ENCODE data around the gene FAM168A. TPM values are rescaled to one million over a fixed set of nuclear protein-coding genes. Genes with fewer than 3 reads are reported as not detected.

Gene FAM168A, protein sequence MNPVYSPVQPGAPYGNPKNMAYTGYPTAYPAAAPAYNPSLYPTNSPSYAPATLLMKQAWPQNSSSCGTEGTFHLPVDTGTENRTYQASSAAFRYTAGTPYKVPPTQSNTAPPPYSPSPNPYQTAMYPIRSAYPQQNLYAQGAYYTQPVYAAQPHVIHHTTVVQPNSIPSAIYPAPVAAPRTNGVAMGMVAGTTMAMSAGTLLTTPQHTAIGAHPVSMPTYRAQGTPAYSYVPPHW
- polyA plus RNA-seq = 1 to 10 TPM; 1.3 to 3.1 (median 1.3) TPM

DNA sequence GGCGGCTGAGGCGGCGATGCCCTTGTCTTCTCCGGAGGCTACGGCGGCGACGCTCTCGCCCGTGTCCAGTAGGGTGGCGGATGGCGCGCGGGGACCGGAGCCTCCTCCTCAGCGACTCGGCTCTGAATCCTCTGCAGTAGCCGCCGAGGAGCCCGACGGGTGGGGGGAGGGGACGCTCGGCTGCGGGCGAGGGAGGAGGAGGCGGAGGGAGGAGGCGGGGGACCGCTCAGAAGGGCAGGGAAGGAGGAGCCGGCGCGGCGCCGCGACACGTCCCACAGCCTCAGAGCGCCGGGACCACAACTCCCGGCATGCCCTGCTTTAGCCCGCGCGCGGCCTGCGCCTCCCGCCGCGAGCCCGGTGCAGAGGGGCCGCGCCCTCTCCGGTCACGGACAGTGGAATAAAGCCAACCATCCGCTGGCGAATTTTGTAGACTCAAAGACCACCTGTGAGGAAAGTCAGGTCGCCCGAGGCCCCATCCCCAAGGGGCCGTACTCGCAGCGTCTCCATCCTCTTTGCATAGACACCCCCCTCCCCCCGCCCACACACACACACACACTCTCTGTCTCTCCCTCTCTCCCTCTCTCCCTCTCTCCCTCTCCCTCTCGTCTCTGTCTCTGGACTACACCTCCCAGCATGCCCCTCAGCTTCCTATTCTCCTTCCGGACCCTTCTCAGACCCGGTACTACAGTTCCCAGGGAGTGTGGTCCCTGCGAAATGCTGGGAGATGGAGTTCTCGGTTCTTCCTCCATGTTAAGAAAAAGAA, at the start of gene FAM168A:
FAM168A (minus strand) TSS at position 157 of the 763 bp plus-strand sequence. CDS start 129,638 bp downstream, outside the sequence.
- H3K4me1 Mint-ChIP-seq = peaks cover 26 to 43% of the 10 kb centered on the region in 2 donors

DNA sequence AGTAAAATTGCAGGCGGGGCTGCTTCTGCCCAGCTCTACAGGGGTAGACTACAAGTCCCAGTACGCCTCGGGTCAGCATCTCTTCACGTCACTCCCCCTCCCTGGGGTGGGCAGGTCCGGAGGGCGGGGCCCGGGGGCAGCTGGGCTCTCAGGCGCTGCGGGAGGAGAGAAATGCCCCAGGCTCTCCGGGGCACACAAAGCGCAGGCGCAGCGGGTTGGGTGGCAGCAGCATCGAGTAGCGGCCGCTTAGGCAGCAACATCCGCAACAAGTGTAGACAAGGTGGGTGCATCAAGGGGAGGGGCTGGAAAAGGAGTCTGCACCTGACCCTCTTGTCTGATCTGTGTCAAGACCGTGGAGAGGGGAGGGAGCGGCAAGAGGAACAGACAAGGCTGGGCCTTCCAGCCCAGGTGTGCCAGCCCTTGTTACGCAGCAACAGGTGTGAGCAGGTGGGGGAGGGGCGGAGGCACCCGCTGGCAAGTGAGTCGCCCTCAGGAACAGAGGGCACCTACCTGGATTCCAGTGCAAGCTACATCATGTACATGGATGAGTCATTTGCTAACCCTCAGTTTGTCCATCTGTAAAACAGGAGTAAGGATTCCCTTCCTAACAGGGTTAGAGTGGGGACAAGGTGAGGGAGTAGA, 49.7 kb upstream of the FAM168A start:
- Mint-ChIP-seq H3K27ac (peak overlapping the region in 5 of 6 donors; percentile 57 to 93 (median 80)), H3K36me3 (no peaks in the 10 kb centered on the region), H3K4me1 (peaks cover 13 to 15% of the 10 kb centered on the region in 2 donors), H3K4me3 (peak overlapping the region; percentile 41 to 76 (median 67)), H3K9me3 (no peaks in the 10 kb centered on the region), H3K27me3 (ENCODE audit: low read depth in 3 of 3) (peaks cover 0 to 3% (median 0%) of the 10 kb centered on the region in 3 donors)
- DNase-seq = peak; percentile 80 to 89 (median 83)

More for the DNA sequence above, at the start of gene FAM168A:
- peaks cover 8 to 16% (median 12%) of the 10 kb centered on the region in 3 donors for H3K27me3 Mint-ChIP-seq (ENCODE audit: low read depth in 3 of 3)
- peak within 1 kb of the TSS; percentile 87 to 95 (median 92) for H3K27ac Mint-ChIP-seq
- peak; percentile 83 to 91 (median 89) for DNase-seq
- peak within 1 kb of the TSS; percentile 91 to 98 (median 96) for H3K4me3 Mint-ChIP-seq
- no peaks in the 10 kb centered on the region for H3K36me3 Mint-ChIP-seq
- no peaks in the 10 kb centered on the region for H3K9me3 Mint-ChIP-seq

DNA sequence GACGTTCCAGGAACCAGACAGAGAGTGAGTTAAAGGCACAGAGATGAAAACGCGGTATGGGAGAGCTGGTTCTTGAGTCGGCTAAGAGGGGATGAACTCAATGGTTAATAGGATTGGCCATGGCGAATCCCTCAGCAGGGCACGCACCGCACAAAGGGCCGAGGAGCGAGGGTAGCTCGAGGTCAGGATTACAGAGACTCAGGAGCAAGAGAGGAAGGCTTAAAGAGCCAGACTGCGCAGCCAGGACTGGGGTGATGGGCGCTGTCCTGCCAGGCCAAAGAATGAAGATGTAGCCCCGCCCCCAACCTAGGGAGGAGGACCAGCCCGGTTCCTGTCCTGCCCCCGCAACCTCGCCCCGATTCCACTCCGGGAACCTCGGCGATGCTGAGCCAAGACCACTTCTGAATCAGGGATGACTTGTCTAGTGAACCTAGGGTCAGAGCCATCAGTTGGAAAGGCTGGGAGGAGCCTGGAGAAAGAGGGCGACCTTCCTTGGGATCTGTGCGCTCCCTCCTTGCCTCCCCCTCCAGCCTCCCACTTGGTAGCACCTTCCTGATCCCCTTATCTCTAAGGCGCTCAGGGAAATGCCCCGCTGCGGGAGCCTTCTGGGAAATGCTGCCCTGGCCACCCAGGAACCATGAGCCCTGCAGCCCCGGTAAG, 48.2 kb upstream of the FAM168A start, which contains the start of gene PLEKHB1:
PLEKHB1 (plus strand) TSS at position 610 of the 660 bp plus-strand sequence; CDS start at position 638, 28 bp downstream.
- DNase-seq = no peak
- Mint-ChIP-seq H3K36me3 (no peaks in the 10 kb centered on the region), H3K9me3 (no peaks in the 10 kb centered on the region), H3K4me1 (peaks cover 13 to 15% of the 10 kb centered on the region in 2 donors), H3K27ac (peak within 1 kb of the TSS in 2 of 6 donors; percentile 34 to 60), H3K4me3 (peak within 1 kb of the TSS in 2 of 5 donors; percentile 32 to 67), H3K27me3 (ENCODE audit: low read depth in 3 of 3) (peaks cover 0 to 3% (median 0%) of the 10 kb centered on the region in 3 donors)

DNA sequence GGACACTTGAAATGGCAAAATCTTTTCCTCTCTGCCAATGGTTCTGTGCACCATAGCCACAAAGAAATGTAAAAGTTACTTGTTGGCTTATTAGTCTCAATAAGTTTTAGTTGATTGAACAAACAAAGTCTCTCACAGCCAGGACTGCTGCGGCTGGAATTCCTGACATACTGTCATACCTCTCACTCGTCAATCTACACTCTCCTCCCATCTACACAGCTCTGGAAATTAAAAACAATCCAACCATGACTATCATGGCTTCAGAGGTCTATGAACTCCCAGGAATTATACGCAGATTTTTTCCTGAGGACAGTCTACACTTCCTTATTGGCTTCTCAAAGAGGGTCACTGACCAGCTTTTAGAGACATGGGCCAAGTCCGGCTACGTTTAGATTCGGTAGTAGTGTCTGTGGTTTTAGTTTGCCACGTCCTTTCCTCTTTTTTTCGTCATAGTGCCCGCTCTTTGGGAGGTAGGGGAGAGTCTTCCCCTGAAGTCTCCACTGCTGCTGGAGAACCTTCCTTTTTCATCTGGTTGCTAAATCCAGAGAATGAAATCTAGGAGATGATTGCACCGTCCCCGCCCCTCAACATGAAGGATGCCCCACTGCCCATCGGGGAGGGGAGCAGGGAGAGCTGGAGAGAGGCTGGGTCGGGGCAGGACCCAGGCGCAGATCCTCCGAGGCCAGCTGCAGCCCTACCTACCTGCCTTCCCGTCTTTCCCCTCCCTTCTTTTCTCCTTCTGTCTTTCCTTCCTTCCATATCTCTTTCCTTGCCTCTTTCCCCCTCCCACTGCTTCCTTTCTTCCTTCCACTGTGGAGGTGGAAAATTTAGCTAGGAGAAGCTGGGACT, 47.4 kb upstream of the FAM168A start:
- no peaks in the 10 kb centered on the region for H3K36me3 Mint-ChIP-seq
- DNase-seq = no peak
- peaks cover 0 to 3% (median 3%) of the 10 kb centered on the region in 3 donors for H3K27me3 Mint-ChIP-seq (ENCODE audit: low read depth in 3 of 3)
- H3K4me1 Mint-ChIP-seq = peaks cover 13 to 15% of the 10 kb centered on the region in 2 donors
- H3K4me3 Mint-ChIP-seq = no peak overlapping the region
- H3K9me3 Mint-ChIP-seq = no peaks in the 10 kb centered on the region
- H3K27ac Mint-ChIP-seq = peak overlapping the region in 1 of 6 donors; percentile 40

DNA sequence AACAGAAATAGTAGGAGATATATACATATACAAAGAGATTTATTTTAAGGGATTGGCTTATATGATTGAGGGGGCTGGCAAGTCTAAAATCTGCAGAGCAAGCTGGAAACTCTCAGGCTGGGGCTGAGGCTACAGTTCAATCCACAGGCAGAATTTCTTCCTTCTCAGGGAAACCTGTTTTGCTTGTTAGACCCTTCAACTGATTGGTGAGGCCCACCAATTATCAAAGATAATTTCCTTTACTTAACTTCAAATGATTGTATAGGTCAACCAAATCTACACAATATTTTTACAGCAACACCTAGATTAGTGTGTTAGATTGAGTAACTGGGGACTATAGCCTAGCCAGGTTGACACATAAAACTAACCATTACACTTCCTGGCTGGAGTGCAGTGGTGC, 43.8 kb upstream of the FAM168A start:
- H3K4me3 Mint-ChIP-seq = no peak overlapping the region
- DNase-seq = no peak
- no peaks in the 10 kb centered on the region for H3K36me3 Mint-ChIP-seq
- H3K27ac Mint-ChIP-seq = no peak overlapping the region
- H3K4me1 Mint-ChIP-seq = peaks cover 0 to 1% of the 10 kb centered on the region in 2 donors
- no peaks in the 10 kb centered on the region for H3K9me3 Mint-ChIP-seq
- peaks cover 0 to 4% (median 3%) of the 10 kb centered on the region in 3 donors for H3K27me3 Mint-ChIP-seq (ENCODE audit: low read depth in 3 of 3)

DNA sequence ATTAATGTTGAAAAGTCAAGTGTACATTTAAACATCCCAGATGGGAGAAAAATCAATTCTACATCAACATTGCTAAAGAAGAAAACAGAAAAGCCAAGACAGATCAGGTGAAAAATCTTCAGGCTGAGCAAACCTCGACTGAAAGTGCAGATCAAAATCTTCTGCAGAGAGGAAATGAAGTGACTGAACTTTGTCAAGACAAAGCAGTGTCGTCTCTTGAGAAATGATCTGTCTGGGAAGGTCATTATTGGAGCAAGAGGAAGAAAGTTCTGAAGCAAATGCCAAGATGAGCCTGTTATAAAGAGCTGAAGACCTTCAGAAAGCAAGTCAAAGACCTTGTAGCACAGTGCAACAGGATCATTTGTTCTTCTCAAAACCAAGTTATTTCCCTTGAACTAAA, 42.7 kb upstream of the FAM168A start:
- Mint-ChIP-seq H3K27ac (no peak overlapping the region), H3K4me1 (no peaks in the 10 kb centered on the region), H3K27me3 (ENCODE audit: low read depth in 3 of 3) (peaks cover 0 to 4% (median 0%) of the 10 kb centered on the region in 3 donors), H3K36me3 (no peaks in the 10 kb centered on the region), H3K4me3 (no peak overlapping the region), H3K9me3 (no peaks in the 10 kb centered on the region)
- no peak for DNase-seq

DNA sequence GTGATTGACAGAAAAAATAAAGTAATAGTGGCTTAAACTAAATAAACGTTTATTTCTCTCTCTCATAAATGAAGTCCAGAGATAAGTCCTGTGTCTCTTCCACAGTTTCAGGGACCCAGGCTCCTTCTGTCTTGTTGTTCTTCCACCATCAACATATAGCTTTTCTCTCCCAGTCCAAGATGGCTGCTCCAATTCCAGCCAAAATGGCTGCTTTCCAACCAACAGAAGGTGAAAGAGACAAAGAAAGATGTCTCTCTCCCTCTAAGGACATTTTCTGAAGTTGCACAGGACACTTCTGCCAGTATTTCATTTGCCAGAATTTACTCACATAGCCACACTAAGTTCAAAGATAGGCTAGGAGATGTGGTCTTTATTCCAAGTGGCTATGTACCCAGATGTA, 39.1 kb upstream of the FAM168A start:
- H3K27me3 Mint-ChIP-seq (ENCODE audit: low read depth in 3 of 3) = peaks cover 0 to 4% (median 2%) of the 10 kb centered on the region in 3 donors
- no peak overlapping the region for H3K4me3 Mint-ChIP-seq
- peaks cover 2 to 5% of the 10 kb centered on the region in 2 donors for H3K4me1 Mint-ChIP-seq
- no peak overlapping the region for H3K27ac Mint-ChIP-seq
- DNase-seq = no peak
- H3K9me3 Mint-ChIP-seq = no peaks in the 10 kb centered on the region
- H3K36me3 Mint-ChIP-seq = no peaks in the 10 kb centered on the region

DNA sequence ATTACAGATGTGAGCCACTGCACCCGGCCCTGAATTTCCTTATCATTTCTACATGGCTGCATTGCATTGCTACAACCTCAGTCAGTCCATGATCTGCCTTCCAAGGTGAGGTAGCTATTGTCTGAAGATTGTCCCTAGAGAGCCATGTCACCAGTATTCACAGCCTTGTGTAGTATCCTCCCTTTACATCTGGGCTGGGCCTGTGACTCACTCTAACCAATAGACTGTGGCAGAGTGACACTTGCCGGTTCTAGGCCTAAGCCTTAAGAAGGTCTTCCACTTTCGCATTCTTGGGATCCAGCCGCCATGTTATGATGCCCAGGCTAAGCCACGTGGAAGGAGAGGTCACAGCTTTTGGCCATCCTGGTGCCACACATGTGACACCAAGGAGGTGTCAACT, 38.3 kb upstream of the FAM168A start:
- H3K4me1 Mint-ChIP-seq = peaks cover 2 to 5% of the 10 kb centered on the region in 2 donors
- no peak overlapping the region for H3K4me3 Mint-ChIP-seq
- no peaks in the 10 kb centered on the region for H3K9me3 Mint-ChIP-seq
- H3K36me3 Mint-ChIP-seq = no peaks in the 10 kb centered on the region
- peaks cover 0 to 4% (median 2%) of the 10 kb centered on the region in 3 donors for H3K27me3 Mint-ChIP-seq (ENCODE audit: low read depth in 3 of 3)
- H3K27ac Mint-ChIP-seq = no peak overlapping the region
- no peak for DNase-seq

DNA sequence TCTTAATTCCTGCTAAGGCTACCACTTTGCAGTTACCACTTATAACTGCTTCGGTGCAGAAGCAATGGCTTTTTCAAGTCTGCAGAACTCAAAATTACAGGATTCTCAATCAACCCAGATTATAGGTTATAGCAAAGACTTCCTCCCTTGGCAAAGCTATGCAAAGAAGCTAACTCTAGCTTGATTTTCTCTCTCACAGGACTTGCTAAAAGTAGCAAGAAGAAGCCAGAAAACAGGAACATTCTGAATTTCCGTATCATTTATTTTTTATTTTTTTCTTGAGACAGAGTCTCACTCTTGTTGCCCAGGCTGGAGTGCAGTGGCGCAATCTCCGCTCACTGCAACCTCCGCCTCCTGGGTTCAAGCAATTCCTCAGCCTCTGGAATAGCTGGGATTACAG, 37.8 kb upstream of the FAM168A start:
- Mint-ChIP-seq H3K4me3 (no peak overlapping the region), H3K27me3 (ENCODE audit: low read depth in 3 of 3) (peaks cover 0 to 4% (median 2%) of the 10 kb centered on the region in 3 donors), H3K4me1 (peaks cover 2 to 5% of the 10 kb centered on the region in 2 donors), H3K27ac (no peak overlapping the region), H3K9me3 (no peaks in the 10 kb centered on the region), H3K36me3 (no peaks in the 10 kb centered on the region)
- no peak for DNase-seq

DNA sequence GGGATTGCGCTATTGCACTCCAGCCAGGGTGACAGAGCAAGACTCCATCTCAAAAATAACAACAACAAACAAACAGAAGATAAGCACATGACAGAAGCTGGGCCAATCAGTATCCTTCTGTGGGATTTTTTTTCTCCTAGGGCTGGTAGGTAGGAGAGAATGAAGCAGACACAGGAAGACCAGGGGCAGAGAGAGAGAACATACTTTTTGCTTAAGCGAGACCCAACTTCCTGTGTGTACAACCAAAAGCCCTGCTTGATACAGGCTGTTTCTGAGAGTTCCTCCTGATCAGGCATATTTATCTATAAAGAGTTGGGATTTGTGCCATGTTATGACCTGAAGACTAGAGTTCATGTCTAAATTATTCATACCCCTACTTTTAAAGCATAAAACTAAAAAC, 36.1 kb upstream of the FAM168A start:
- Mint-ChIP-seq H3K27ac (no peak overlapping the region), H3K27me3 (ENCODE audit: low read depth in 3 of 3) (peaks cover 0 to 3% (median 2%) of the 10 kb centered on the region in 3 donors), H3K4me3 (no peak overlapping the region), H3K36me3 (no peaks in the 10 kb centered on the region), H3K9me3 (no peaks in the 10 kb centered on the region), H3K4me1 (peaks cover 2 to 5% of the 10 kb centered on the region in 2 donors)
- no peak for DNase-seq

DNA sequence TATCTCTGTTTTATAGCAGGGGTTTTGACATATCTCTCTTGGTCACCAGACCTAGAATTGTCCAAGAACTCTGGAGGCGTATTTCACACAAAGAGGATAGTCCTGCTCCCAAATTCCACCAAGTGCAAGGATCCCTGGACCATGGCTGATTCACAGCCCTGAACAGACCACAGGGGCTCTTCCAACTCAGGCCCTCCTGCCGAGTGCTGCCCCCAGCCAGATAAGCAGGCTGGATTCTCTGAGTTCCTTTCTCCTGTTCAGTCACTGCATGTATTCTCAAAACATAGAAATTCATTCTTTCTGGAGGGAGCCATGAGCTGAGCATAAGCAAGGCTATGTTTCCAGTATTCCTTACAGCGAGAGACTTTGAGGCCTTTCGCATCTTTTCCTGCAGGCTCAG, 35.1 kb upstream of the FAM168A start:
- H3K27me3 Mint-ChIP-seq (ENCODE audit: low read depth in 3 of 3) = peaks cover 0 to 2% (median 2%) of the 10 kb centered on the region in 3 donors
- H3K4me3 Mint-ChIP-seq = no peak overlapping the region
- H3K27ac Mint-ChIP-seq = no peak overlapping the region
- no peak for DNase-seq
- no peaks in the 10 kb centered on the region for H3K9me3 Mint-ChIP-seq
- H3K4me1 Mint-ChIP-seq = peaks cover 2 to 5% of the 10 kb centered on the region in 2 donors
- no peaks in the 10 kb centered on the region for H3K36me3 Mint-ChIP-seq

DNA sequence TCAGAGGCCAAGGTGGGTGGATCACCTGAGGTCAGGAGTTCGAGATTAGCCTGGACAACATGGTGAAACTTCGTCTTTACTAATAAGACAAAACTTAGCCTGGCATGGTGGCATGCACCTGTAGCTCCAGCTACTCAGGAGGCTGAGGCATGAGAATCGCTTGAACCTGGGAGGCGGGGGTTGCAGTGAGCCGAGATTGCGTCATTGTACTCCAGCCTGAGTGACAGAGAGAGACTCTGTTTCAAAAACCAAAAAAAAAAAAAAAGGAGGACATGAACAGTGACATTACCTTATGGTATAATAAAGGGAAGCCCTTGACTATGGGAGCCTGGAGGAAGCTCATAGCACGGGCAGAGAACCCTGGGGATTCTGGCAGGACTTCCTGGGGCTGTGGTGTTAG, 32.0 kb upstream of the FAM168A start:
- Mint-ChIP-seq H3K27me3 (ENCODE audit: low read depth in 3 of 3) (peaks cover 2% of the 10 kb centered on the region in 3 donors), H3K9me3 (no peaks in the 10 kb centered on the region), H3K4me1 (peaks cover 4 to 5% of the 10 kb centered on the region in 2 donors), H3K27ac (no peak overlapping the region), H3K36me3 (no peaks in the 10 kb centered on the region), H3K4me3 (no peak overlapping the region)
- DNase-seq = no peak
